Suprapubic skin (tissue), 4 donors: ENCODE results near the gene KTN1. TPM values are rescaled to one million over a fixed set of nuclear protein-coding genes. Genes with fewer than 3 reads are reported as not detected.

Experiments used
- DNase-seq, 2 donors: peaks; one replicate each; pipeline ENCODE4 v3.0.0-alpha.2; 2019; ENCODE audit warnings: low spot score in 2 of 2
- H3K27ac ChIP-seq: fragments of 200-600 bp; sonication (generic); one replicate; pipeline ENCODE4 v1.5.1; 2019
- H3K27me3 ChIP-seq: fragments of 200-600 bp; sonication (generic); one replicate; pipeline ENCODE4 v1.5.1; 2019
- H3K36me3 ChIP-seq: fragments of 200-600 bp; sonication (generic); one replicate; pipeline ENCODE4 v1.5.1; 2019
- H3K4me1 ChIP-seq: fragments of 200-600 bp; sonication (generic); one replicate; pipeline ENCODE4 v1.5.1; 2019
- H3K4me3 ChIP-seq: fragments of 200-600 bp; sonication (generic); one replicate; pipeline ENCODE4 v1.5.1; 2019; ENCODE audit warnings: mild to moderate bottlenecking
- H3K9me3 ChIP-seq: fragments of 200-600 bp; sonication (generic); one replicate; pipeline ENCODE4 v1.5.1; 2019
- EP300 ChIP-seq: sonication (generic); formaldehyde crosslinking; IDR thresholded peaks from one replicate; pipeline ENCODE4 v1.6.1; 2017; ENCODE audit warnings: antibody characterized with exemption
- POLR2A ChIP-seq, 2 donors: fragments of 450-650 bp; IDR thresholded peaks; one replicate each; pipeline ENCODE4 v1.6.1; 2017; ENCODE audit warnings: antibody characterized with exemption in 2 of 2, mild to moderate bottlenecking in 2 of 2, moderate library complexity in 2 of 2
- POLR2AphosphoS5 ChIP-seq, 3 donors: sonication (generic); formaldehyde crosslinking; IDR thresholded peaks; one replicate each; pipeline ENCODE4 v1.6.1; 2017; ENCODE audit warnings: antibody characterized with exemption in 3 of 3
- WGBS: methylation state at CpG from one replicate; pipeline ENCODE4 v1.1.5; 2018; 5-methylcytosine and 5-hydroxymethylcytosine counted together
- total RNA-seq, 4 donors: library from RNA; depleted of rRNA; stranded (reverse); fragments of >200 nt; gene quantifications; one replicate each; pipeline ENCODE4 v1.1.0, GENCODE V29; 2016
- TF ChIP-seq, protein P1 (sequence below), 2 donors: fragments of 200-600 bp in 1 of 2; fragments of 450-650 bp in 1 of 2; sonication (generic) in 1 of 2; IDR thresholded peaks; one replicate each; pipeline ENCODE4 v1.5.1; 2016 to 2019; ENCODE audit warnings: antibody characterized with exemption in 2 of 2, mild to moderate bottlenecking in 1 of 2, moderate library complexity in 1 of 2

Gene KTN1
- total RNA-seq, 4 donors from 2014 or later = 89.7 to 147 (median 114) TPM

DNA sequence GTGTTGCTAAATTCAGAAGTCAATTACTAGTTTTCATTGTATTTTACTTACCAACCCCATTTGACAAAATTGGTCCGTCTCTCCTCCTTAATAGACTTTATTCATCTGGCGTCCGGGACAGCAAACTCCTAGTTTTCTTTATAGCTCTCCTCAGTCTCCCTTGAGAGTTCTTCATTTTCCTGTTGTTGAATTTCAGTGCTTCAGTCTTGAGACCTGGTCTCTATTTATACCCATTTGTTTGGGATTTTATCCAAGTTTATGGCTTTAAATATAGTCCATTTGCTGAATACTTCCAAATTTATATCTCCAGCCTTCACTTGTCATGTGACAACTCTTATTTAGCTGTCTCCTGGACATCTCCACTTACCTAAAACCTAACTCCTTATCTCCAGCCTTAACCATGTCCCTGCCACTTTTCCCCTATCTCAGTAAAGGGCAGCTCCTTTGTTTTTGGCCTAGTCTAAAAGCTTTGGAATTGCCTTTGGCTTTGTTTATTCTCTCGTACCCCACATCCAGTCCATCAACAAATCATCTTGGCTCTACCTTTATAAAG lies 23.5 kb downstream of the KTN1 start:
- Histone ChIP-seq H3K4me1 (peaks cover 19% of the 10 kb centered on the region), H3K27ac (no peak overlapping the region)

GRCh38 chr14:55604488-55604887 lies 24.5 kb downstream of the KTN1 start:
- H3K4me1 ChIP-seq = peaks cover 21% of the 10 kb centered on the region
- no peak for DNase-seq
- no peak for TF ChIP-seq POLR2A (IDR thresholded peaks at IDR 0.05)
- TF ChIP-seq, protein P1, sequence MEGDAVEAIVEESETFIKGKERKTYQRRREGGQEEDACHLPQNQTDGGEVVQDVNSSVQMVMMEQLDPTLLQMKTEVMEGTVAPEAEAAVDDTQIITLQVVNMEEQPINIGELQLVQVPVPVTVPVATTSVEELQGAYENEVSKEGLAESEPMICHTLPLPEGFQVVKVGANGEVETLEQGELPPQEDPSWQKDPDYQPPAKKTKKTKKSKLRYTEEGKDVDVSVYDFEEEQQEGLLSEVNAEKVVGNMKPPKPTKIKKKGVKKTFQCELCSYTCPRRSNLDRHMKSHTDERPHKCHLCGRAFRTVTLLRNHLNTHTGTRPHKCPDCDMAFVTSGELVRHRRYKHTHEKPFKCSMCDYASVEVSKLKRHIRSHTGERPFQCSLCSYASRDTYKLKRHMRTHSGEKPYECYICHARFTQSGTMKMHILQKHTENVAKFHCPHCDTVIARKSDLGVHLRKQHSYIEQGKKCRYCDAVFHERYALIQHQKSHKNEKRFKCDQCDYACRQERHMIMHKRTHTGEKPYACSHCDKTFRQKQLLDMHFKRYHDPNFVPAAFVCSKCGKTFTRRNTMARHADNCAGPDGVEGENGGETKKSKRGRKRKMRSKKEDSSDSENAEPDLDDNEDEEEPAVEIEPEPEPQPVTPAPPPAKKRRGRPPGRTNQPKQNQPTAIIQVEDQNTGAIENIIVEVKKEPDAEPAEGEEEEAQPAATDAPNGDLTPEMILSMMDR (IDR thresholded peaks at IDR 0.05) = no peak
- no peak for TF ChIP-seq POLR2AphosphoS5 (IDR thresholded peaks at IDR 0.05)
- TF ChIP-seq EP300 = no peak

More for the DNA sequence above, 23.5 kb downstream of the KTN1 start:
- H3K27me3 ChIP-seq = no peaks in the 10 kb centered on the region
- H3K9me3 ChIP-seq = no peaks in the 10 kb centered on the region
- no peak for DNase-seq
- 80% methylated on average over 4 of the region's 4 CpGs for WGBS
- TF ChIP-seq POLR2A (IDR thresholded peaks at IDR 0.05) = no peak
- TF ChIP-seq, protein P1 (IDR thresholded peaks at IDR 0.05) = no peak
- no peak for TF ChIP-seq EP300
- H3K36me3 ChIP-seq = no peaks in the 10 kb centered on the region
- H3K4me3 ChIP-seq = no peak overlapping the region

GRCh38 chr14:55604900-55605418 lies 25.0 kb downstream of the KTN1 start:
- Histone ChIP-seq H3K4me3 (no peak overlapping the region), H3K36me3 (no peaks in the 10 kb centered on the region), H3K9me3 (no peaks in the 10 kb centered on the region), H3K27me3 (no peaks in the 10 kb centered on the region), H3K27ac (no peak overlapping the region), H3K4me1 (peaks cover 24% of the 10 kb centered on the region)
- 90% methylated on average over 7 of the region's 7 CpGs for WGBS
- no peak for TF ChIP-seq POLR2AphosphoS5 (IDR thresholded peaks at IDR 0.05)
- no peak for TF ChIP-seq POLR2A (IDR thresholded peaks at IDR 0.05)
- TF ChIP-seq EP300 = no peak
- TF ChIP-seq, protein P1 (IDR thresholded peaks at IDR 0.05) = no peak
- DNase-seq = no peak

More at GRCh38 chr14:55604488-55604887, 24.5 kb downstream of the KTN1 start:
- no peak overlapping the region for H3K27ac ChIP-seq
- H3K9me3 ChIP-seq = no peaks in the 10 kb centered on the region
- H3K27me3 ChIP-seq = no peaks in the 10 kb centered on the region
- H3K4me3 ChIP-seq = no peak overlapping the region
- no peaks in the 10 kb centered on the region for H3K36me3 ChIP-seq

GRCh38 chr14:55605793-55606192 lies 25.8 kb downstream of the KTN1 start:
- WGBS = 33% methylated on average over 1 of the region's 1 CpG
- DNase-seq = no peak
- no peaks in the 10 kb centered on the region for H3K36me3 ChIP-seq
- no peaks in the 10 kb centered on the region for H3K9me3 ChIP-seq
- no peak overlapping the region for H3K4me3 ChIP-seq
- H3K27ac ChIP-seq = no peak overlapping the region
- no peaks in the 10 kb centered on the region for H3K27me3 ChIP-seq
- H3K4me1 ChIP-seq = peaks cover 24% of the 10 kb centered on the region
- no peak for TF ChIP-seq EP300

- Histone ChIP-seq H3K4me1 (peaks cover 17% of the 10 kb centered on the region), H3K36me3 (no peaks in the 10 kb centered on the region), H3K9me3 (no peaks in the 10 kb centered on the region), H3K27me3 (no peaks in the 10 kb centered on the region), H3K4me3 (no peak overlapping the region), H3K27ac (no peak overlapping the region)
- DNase-seq = no peak
- 81% methylated on average over 3 of the region's 3 CpGs for WGBS
- TF ChIP-seq EP300 (no peak), POLR2AphosphoS5 (IDR thresholded peaks at IDR 0.05) (no peak), POLR2A (IDR thresholded peaks at IDR 0.05) (no peak)
- TF ChIP-seq, protein P1 (IDR thresholded peaks at IDR 0.05) = no peak
Observed at GRCh38 chr14:55607386-55607785, 27.4 kb downstream of the KTN1 start.

DNA sequence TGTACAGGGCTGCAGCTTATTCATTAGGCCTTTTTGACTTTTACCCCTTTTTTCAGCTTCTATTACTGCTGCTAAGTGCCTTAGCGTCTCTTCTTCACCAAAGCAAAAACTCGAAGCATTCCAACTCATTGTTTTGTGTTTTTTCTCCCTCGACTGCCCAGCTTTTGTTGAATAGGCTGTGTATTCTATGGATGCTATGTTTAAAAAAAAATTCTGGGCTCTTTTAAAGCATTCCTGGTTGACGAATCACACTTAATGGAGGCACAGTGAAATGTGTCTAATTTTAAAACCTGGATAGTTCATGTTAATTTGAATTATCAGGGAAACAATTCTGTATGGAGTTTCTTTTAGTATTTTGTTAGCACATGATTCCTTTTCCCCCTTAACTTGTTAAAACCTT lies 29.7 kb downstream of the KTN1 start:
- H3K27me3 ChIP-seq = no peaks in the 10 kb centered on the region
- no peaks in the 10 kb centered on the region for H3K9me3 ChIP-seq
- H3K27ac ChIP-seq = no peak overlapping the region
- H3K36me3 ChIP-seq = peaks cover 13% of the 10 kb centered on the region
- 29% methylated on average over 4 of the region's 4 CpGs for WGBS
- H3K4me1 ChIP-seq = peaks cover 20% of the 10 kb centered on the region
- TF ChIP-seq POLR2A (IDR thresholded peaks at IDR 0.05) (no peak), POLR2AphosphoS5 (IDR thresholded peaks at IDR 0.05) (no peak)
- TF ChIP-seq, protein P1 (IDR thresholded peaks at IDR 0.05) = no peak
- no peak for DNase-seq
- no peak overlapping the region for H3K4me3 ChIP-seq
